IPS-18c (cell line): Measurements from ENCODE around the gene FAM174B.

Experiments
- H3K4me3 ChIP-seq: 2 replicates; pipeline ENCODE4 v1.7.0; 2013; ENCODE audit warnings: low read depth, mild to moderate bottlenecking, low read length, moderate library complexity; ENCODE audit not compliant: insufficient read depth
- H3K9me3 ChIP-seq: one replicate; pipeline ENCODE4 v1.6.1; 2013; ENCODE audit warnings: mild to moderate bottlenecking, low read length, moderate library complexity; ENCODE audit not compliant: control insufficient read depth, insufficient read depth

Gene FAM174B

DNA sequence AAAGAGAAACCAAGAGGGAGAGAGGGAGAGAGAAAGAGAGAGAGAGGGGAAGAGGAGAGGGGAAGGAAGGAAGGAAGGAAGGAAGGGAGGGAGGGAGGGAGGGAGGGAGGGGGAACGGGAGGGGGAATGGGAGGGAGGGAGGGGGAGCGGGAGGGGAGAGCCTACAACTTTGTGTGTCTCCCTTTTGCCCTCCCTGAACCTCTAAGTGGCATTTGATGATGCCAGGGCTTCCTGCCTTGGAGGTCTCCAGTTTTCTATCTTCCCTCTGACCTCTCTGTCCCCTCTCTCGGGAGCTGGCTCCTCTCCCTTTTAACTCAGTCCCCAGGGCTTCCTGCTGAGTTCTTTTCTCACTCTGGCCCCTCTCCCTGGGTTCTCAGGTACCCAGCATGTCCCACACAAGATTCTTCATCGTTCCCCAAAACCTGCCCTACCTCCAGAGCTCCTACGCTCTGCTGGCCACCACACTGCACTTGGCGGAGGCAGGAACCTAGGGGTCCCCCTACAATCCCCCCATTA, 12.5 kb upstream of the FAM174B start:
- H3K4me3 ChIP-seq: no peak overlapping the region
- H3K9me3 ChIP-seq: no peaks in the 10 kb centered on the region

DNA sequence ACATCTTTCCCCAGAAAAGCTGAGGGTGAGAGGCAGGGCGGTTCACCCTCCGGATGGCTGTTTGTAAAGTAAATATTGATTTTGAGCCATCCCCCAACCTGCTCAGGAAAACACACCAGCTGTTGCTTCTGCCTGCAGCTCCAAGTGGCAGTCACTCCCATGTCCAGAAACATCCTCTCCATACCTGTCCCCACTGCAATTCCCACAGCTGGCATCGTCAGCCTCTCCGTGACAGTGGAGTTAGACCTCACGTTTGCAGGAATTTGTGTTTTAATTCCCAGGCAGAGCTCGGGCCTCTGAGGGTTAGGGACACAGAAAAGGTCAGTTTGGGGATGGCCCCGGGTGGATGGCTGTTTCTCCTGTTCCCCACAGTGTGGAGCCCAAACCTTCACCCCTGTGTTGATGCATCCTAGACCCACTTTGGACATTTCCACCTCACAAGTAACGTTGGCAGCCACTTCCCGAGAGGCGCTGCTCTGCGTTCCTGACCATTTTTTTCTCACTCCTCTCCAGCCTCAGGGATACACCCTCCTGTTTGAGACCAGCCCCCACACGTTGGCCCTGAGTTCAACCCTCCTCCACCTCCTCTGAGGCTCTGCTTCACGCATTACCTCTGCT, 11.8 kb upstream of the FAM174B start:
- Histone ChIP-seq H3K9me3 (no peaks in the 10 kb centered on the region), H3K4me3 (peak overlapping the region; percentile 29)

DNA sequence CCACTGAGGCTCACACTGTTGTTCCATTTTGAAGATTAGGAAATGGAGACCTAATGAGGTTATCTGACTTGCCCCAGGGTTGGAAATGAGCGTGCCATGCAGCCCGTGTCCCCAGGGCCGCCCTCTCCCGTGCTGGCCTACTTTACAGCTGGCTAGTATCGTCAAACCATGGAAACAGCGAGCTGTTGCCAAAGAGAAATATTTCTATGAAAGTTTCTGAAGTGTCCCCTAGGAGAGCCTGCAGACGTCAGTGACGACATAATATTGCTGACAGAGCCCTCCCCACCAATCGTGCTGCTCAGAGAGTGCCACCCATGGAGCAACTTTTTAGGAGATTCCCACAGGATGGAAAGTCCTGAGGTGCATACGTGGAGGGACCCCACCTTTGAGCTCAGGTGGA, 11.2 kb upstream of the FAM174B start:
- Histone ChIP-seq H3K9me3 (no peaks in the 10 kb centered on the region), H3K4me3 (no peak overlapping the region)

DNA sequence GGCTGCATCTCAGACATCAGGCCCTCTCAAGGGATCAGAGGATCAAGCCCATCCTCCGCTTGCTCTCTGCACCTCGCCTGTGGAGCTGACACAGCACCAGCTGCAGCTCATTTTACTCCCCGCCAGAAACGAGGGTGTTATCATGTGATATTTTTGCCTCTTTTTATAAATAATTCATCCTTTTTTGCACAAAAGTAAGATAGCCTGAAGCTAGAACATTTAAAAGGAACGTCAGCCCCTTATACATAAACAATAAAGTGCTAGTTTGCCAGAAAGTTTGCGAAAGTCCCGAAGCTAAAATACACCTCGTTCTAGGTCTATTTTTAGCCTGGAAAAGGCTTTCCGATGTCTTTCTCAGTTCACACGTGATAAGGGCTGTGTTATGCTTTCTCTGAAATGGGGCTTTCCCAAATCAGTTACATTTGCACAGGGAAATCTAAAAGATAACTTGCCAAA, 9.6 kb upstream of the FAM174B start:
- Histone ChIP-seq H3K9me3 (no peaks in the 10 kb centered on the region), H3K4me3 (no peak overlapping the region)

DNA sequence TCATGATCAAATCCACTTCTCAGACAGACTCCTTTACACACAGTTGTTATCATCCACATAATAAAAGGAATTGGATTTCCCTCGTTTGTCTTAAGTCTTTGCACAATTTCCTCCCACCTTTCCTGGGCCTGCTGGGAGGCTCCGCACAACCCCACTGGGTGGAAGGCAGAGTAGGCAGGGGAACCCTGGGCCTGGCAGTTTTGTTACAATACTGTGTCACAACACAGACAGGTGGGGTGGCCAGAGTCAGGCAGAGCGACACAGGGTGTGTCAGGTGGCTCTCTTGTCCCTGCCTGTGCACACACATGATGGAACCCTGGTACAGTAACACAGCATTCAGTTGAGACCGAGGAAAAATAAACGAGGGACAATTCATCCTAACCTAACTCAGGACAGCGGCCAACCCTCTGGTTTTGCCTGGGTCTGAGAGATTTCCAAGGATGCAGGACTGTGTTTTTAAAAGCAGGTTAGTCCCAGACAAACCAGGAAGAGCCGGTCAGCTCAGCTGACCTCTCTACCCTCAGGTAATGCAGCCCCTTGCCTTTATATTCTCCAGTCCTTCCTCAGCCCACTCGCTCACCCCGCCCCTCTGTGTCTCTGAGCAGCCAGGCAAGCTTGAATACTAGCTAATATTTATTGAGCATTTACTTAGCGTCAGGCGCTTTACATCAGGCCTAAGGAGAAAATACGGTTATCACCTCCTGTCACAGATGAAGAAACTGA, 8.8 kb upstream of the FAM174B start:
- Histone ChIP-seq H3K4me3 (no peak overlapping the region), H3K9me3 (no peaks in the 10 kb centered on the region)

- Histone ChIP-seq H3K4me3 (no peak overlapping the region), H3K9me3 (no peaks in the 10 kb centered on the region)
These were observed 7.8 kb upstream of the FAM174B start for GRCh38 chr15:92663250-92663951.

- Histone ChIP-seq H3K4me3 (no peak overlapping the region), H3K9me3 (no peaks in the 10 kb centered on the region)
These were observed 7.2 kb upstream of the FAM174B start for GRCh38 chr15:92662762-92663161.

GRCh38 chr15:92661956-92662355, 6.4 kb upstream of the FAM174B start:
- no peaks in the 10 kb centered on the region for H3K9me3 ChIP-seq
- H3K4me3 ChIP-seq: no peak overlapping the region

GRCh38 chr15:92661069-92661468, 5.5 kb upstream of the FAM174B start:
- H3K4me3 ChIP-seq: no peak overlapping the region

DNA sequence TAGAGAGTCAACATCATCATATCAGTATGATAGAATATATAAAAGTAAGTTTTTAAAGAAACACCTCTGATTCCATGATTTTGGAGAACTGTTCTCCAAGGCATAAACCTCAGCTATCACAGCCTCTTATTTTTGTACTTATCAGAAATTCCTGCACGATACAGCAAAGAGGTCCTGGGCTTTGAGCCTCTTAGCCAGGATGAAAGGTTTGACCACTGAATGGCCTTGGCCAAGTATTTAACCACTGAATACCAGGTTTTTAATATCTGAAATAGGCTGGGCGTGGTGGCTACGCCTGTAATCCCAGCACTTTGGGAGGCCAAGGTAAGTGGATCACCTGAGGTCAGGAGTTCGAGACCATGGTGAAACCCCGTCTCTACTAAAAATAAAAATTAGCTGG, 1.9 kb upstream of the FAM174B start:
- Histone ChIP-seq H3K9me3 (no peaks in the 10 kb centered on the region), H3K4me3 (no peak overlapping the region)

More at GRCh38 chr15:92661069-92661468, 5.5 kb upstream of the FAM174B start:
- no peaks in the 10 kb centered on the region for H3K9me3 ChIP-seq

DNA sequence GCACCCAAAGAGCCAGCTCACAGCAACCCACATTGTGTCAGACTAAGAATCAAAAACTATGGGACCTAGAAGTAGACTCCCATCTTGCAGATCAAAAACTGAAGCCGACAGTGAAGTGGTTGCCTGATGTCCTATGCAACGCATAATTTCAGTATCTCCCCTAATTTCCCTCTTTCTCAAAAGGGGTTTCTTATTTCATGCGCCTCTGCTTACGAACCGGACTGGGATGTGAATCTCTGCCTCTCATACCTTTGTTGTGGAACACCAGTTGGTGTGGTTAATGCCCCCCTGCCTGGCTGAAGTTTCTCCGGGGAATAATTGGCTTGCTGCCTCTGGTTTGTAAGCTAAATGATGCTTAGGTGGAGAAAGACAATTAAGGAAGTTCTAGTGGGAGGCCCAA, 514 bp upstream of the FAM174B start:
- H3K4me3 ChIP-seq: peak overlapping the region; percentile 54; the same call in 1 of the 2 replicates
- H3K9me3 ChIP-seq: no peaks in the 10 kb centered on the region

DNA sequence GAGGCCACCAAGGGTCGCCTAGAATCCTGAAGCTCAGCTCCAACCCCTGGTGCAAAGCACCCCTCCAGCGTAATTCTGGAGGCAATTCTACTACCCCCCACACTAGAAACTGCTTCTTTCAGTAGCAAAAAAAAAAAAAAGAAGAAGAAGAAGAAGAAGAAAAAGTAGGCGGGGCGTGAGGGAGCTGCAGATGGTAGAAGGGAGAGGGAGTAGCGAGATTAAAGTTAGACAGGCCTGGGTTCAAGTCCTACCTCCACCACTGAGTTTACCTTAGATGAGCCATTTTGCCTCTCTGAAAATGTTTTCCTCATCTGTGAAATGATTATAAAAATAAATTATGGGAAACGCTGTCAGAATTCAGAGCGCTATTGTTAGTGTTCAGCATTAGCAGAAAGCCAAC, 913 bp downstream of the FAM174B start:
- Histone ChIP-seq H3K9me3 (peaks cover 5% of the 10 kb centered on the region), H3K4me3 (no peak overlapping the region)

DNA sequence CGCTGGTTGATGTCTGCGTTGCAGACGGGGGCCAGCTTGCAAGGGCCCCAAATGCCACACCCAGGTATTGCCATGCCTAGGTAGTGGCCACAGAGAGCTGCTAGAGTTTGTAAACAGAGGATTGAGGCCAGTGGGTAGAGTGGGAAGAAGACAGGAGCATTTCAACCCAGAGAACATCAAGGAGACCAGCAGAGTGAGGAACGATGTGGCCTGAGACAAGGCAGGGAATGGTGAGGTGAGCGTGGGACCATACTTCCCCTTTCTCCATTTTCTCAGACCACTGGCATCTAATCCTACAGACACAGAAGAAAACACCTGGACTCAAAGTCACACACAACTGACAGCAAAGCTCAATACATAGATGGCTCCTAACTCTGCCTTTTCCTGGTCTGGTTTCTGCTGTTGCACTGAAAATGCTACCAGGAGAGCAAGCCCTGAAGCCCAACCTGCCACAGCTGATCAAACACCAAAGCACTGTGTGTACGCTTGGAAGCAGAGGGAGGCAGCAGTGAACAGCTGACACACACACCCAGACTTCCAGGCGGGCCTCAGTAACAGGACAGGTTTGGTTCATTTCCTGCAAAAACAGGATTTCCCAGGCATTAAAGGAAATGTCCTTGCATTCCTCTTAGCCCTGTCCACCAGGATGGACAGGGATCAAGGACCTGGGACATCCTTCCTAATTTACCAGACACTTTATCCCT, 1.6 kb downstream of the FAM174B start:
- Histone ChIP-seq H3K9me3 (peaks cover 5% of the 10 kb centered on the region), H3K4me3 (no peak overlapping the region)

GRCh38 chr15:92653366-92653765, 2.2 kb downstream of the FAM174B start:
- peaks cover 5% of the 10 kb centered on the region for H3K9me3 ChIP-seq
- H3K4me3 ChIP-seq: no peak overlapping the region

DNA sequence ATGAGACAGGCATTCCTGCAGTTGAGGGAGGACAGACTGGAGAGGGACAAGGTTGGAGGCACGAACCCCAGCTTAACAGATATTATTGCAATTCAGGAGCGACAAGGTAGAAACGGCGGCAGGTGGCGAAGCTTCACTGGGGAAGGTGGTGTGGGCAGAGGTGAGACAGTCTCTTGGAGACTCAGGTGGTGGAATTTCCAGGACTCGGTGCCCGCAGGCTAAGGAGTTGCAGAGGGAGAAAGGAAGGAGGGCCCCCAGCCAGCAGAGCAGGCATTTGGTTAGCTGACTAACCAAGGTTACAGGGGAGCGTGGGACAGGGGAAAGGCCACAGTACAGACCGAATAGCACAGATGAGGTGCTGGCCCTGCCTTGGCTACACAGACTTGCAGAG, 3.0 kb downstream of the FAM174B start:
- Histone ChIP-seq H3K4me3 (no peak overlapping the region; the same call in 1 of the 2 replicates), H3K9me3 (peaks cover 5% of the 10 kb centered on the region)

DNA sequence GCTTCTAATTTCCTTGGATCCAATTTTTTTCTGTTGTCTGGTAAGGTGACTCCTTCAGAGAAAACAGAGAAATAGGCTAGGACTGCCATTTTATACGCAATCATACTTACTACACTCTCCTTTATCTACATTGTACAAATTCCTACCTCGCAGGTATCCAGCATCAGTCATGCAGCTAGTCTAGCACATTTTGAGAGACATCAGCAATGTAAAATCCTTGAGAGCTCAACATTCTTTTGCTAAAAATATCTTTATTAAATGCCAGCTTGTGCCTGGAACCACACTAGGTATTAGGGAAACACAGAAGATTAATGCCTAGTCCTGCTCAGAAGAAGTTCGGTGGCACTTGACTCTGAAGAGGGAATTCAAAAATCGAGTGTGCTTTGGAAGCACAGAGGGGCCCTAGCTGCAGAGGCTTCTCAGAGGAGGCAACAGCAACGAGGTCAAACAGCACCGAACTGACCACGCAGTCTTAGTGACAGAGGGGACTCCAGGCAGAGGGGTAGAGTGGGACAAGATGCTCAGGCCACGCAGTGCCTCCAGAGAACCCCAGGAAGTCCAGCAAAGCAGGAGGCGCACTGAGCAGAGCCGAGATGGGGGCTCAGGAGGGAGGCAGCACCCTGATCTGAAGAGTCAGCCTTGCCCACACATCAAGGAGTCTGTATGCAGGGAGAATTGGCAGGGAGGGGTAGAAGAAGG, 3.5 kb downstream of the FAM174B start:
- H3K9me3 ChIP-seq: peaks cover 5% of the 10 kb centered on the region
- H3K4me3 ChIP-seq: no peak overlapping the region

GRCh38 chr15:92650966-92651365, 4.6 kb downstream of the FAM174B start:
- H3K4me3 ChIP-seq: no peak overlapping the region
- peaks cover 5% of the 10 kb centered on the region for H3K9me3 ChIP-seq
